Mesothelial cell of epicardium (in vitro differentiated cells): ENCODE measurements around the gene USP32. TPM values are rescaled to one million over a fixed set of nuclear protein-coding genes. Genes with fewer than 3 reads are reported as not detected.

Experiments used
- DNase-seq, 2 experiments: peaks; one replicate each; pipeline ENCODE4 v3.0.0; 2021; ENCODE audit warnings: low spot score in 2 of 2; ENCODE audit not compliant: unreplicated experiment in 2 of 2
- H3K27ac Mint-ChIP-seq: 2 replicates; pipeline ENCODE4 v1.8.0; 2021; ENCODE audit warnings: mixed read lengths
- H3K27me3 Mint-ChIP-seq: 2 replicates; pipeline ENCODE4 v1.8.0; 2021; ENCODE audit warnings: low read depth, mixed read lengths
- H3K36me3 Mint-ChIP-seq: 2 replicates; pipeline ENCODE4 v1.8.0; 2021; ENCODE audit warnings: mixed read lengths
- H3K4me1 Mint-ChIP-seq: 2 replicates; pipeline ENCODE4 v1.8.0; 2021; ENCODE audit warnings: mixed read lengths
- H3K4me3 Mint-ChIP-seq: 2 replicates; pipeline ENCODE4 v1.8.0; 2021; ENCODE audit warnings: mild to moderate bottlenecking, moderate library complexity, mixed read lengths
- H3K9me3 Mint-ChIP-seq: 2 replicates; pipeline ENCODE4 v1.8.0; 2021; ENCODE audit warnings: mixed read lengths
- total RNA-seq: library from RNA; stranded (reverse); gene quantifications from 3 replicates; pipeline ENCODE4 v1.2.1, GENCODE V29; 2021
- TF ChIP-seq, protein P1 (sequence below): fragments of 200-600 bp; sonication (generic); IDR thresholded peaks from one replicate; pipeline ENCODE4 v1.5.0; 2021; ENCODE audit warnings: antibody characterized with exemption; ENCODE audit not compliant: unreplicated experiment

USP32 gene
- total RNA-seq, 1 donor from 2014 or later, result 48.4 TPM

DNA sequence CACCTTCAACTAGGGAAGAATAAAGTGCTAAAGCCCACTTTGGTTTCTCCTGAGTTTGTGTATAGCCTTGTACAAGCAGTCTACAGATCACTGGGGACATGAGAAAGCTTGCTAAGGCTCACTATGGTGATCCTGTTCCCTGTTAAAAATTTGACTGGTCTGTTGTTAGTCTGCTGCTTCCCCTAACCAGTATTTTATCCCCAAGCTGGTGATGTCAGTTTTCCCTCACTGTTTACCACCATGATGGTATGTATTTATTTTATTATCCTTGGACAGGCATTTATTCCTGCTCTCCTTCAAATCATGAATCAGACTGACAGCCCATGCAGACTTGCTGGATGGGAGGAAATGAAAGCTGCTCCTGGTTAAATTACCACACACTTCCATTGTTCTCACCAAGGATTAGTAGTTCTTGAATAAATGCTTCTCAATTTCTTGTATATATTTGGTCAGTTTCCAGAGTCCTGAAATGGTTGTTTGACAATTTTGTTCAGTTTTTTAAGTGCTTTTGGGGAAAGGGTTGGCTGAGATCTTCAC, 142.6 kb downstream of the USP32 start:
- peak overlapping the region; percentile 76 for H3K27ac Mint-ChIP-seq
- peaks cover 19% of the 10 kb centered on the region for H3K36me3 Mint-ChIP-seq

DNA sequence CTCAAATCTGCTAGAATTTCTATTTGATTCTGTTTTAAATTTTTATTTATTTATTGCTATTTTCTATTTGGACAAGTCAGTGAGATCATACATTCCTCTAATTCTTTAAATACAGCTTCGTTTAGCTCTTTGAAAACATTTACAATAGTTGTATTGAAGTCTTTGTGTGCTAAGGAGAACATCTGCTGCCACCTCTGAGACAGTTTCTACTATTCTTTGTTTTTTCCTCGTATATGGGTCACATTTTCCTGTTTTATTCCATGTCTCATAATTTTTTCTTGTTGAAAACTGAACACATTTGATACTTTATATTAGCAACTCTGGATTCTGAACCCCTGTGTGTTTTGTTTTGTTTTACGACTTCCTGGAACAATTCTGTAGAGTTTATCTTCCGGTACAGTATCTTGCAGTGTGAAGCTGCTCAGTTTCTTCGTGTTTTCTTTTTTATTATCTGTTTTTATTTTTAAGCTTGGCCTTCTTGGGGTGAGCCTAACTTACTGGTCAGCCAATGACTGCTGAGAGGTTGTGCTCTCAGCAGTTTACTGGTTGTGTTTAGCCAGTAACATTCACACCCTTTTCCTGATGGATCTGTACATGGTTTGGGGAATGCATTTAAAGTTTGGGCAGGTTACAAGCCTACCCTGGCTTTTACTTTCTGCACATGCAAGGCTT, 143.2 kb downstream of the USP32 start:
- TF ChIP-seq, protein P1, sequence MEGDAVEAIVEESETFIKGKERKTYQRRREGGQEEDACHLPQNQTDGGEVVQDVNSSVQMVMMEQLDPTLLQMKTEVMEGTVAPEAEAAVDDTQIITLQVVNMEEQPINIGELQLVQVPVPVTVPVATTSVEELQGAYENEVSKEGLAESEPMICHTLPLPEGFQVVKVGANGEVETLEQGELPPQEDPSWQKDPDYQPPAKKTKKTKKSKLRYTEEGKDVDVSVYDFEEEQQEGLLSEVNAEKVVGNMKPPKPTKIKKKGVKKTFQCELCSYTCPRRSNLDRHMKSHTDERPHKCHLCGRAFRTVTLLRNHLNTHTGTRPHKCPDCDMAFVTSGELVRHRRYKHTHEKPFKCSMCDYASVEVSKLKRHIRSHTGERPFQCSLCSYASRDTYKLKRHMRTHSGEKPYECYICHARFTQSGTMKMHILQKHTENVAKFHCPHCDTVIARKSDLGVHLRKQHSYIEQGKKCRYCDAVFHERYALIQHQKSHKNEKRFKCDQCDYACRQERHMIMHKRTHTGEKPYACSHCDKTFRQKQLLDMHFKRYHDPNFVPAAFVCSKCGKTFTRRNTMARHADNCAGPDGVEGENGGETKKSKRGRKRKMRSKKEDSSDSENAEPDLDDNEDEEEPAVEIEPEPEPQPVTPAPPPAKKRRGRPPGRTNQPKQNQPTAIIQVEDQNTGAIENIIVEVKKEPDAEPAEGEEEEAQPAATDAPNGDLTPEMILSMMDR, result no peak
- Mint-ChIP-seq H3K27ac (peak overlapping the region; percentile 76), H3K9me3 (peaks cover 9% of the 10 kb centered on the region), H3K27me3 (no peaks in the 10 kb centered on the region), H3K4me3 (no peak overlapping the region), H3K4me1 (peaks cover 8% of the 10 kb centered on the region), H3K36me3 (peaks cover 19% of the 10 kb centered on the region)
- no peak for DNase-seq

More for the DNA sequence above, 142.6 kb downstream of the USP32 start:
- Mint-ChIP-seq H3K9me3 (peaks cover 9% of the 10 kb centered on the region), H3K4me3 (no peak overlapping the region), H3K4me1 (peaks cover 8% of the 10 kb centered on the region), H3K27me3 (no peaks in the 10 kb centered on the region)
- TF ChIP-seq, protein P1, result no peak
- DNase-seq, result no peak

DNA sequence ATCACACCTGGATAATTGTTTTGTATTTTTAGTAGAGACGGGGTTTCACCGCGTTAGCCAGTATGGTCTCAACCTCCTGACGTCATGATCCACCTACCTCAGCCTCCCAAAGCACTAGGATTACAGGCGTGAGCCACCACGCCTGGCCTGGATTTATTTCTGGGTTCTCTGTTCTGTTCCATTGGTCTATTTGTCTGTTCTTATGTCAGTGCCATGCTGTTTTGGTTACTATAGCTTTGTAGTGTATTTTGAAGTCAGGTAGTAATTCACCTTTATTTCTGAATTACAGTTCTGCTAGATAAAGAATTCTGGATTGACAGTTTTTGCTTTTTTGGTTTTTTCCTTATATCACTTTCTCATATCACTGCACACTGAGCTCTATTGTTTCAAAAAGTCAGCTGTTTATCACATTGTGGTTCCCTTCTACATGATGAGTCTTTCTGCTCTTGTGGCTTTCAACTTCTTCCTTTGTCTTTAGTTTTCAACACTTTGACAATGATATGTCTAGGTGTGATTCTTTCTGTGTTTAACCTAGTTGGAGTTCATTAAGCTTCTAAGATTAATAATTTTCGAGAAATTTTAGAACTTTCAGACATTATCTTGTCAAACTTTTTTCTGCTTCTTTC, 144.0 kb downstream of the USP32 start:
- H3K36me3 Mint-ChIP-seq, result peaks cover 19% of the 10 kb centered on the region
- peaks cover 8% of the 10 kb centered on the region for H3K4me1 Mint-ChIP-seq
- no peak overlapping the region for H3K27ac Mint-ChIP-seq
- TF ChIP-seq, protein P1, result no peak
- H3K4me3 Mint-ChIP-seq, result no peak overlapping the region
- no peaks in the 10 kb centered on the region for H3K27me3 Mint-ChIP-seq
- peaks cover 9% of the 10 kb centered on the region for H3K9me3 Mint-ChIP-seq
- no peak for DNase-seq

DNA sequence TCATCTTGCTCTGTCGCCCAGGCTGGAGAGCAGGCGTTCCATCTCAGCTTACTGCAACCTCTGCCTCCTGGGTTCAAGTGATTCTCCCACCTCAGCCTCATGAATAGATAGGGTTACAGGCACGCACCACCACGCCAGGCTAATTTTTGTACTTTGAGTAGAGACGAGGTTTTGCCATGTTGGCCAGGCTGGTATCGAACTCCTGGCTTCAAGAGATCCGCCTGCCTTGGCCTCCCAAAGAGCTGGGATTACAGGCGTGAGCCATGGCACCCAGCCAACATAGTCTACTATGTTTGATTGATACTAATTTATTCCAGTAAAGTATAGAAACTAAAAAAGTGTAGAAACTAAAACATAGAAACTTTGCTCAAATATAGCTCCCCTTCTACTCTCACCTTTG, 147.3 kb downstream of the USP32 start:
- peaks cover 9% of the 10 kb centered on the region for H3K9me3 Mint-ChIP-seq
- H3K36me3 Mint-ChIP-seq, result peaks cover 30% of the 10 kb centered on the region
- H3K4me3 Mint-ChIP-seq, result no peak overlapping the region
- no peak overlapping the region for H3K27ac Mint-ChIP-seq
- no peak for DNase-seq
- H3K4me1 Mint-ChIP-seq, result peaks cover 8% of the 10 kb centered on the region
- TF ChIP-seq, protein P1, result no peak
- H3K27me3 Mint-ChIP-seq, result no peaks in the 10 kb centered on the region

DNA sequence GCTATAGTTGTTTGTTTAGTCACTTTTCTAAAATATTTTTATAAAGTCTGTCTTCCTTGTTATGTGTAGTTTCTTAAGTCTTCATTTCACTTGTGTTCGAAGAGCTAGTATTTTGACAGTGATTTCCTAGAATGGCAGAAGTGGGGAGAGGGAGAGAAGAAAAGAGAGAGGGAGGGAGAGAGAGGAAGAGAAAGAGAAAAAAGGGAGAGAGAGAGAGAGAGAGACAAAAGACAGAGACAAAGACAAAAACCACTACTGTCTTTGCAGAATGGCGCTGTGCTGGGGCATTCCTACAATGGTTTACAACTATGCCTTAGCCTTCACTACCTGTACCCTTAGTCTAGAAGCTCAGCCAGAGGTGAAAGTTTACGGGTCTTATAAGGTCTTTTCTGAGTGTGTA, 151.6 kb downstream of the USP32 start:
- H3K4me3 Mint-ChIP-seq, result no peak overlapping the region
- peaks cover 6% of the 10 kb centered on the region for H3K9me3 Mint-ChIP-seq
- no peaks in the 10 kb centered on the region for H3K27me3 Mint-ChIP-seq
- no peaks in the 10 kb centered on the region for H3K4me1 Mint-ChIP-seq
- TF ChIP-seq, protein P1, result no peak
- no peak for DNase-seq
- peaks cover 28% of the 10 kb centered on the region for H3K36me3 Mint-ChIP-seq
- H3K27ac Mint-ChIP-seq, result no peak overlapping the region
